ENCODE results near the gene CADPS2.

GRCh38 chr7:122883049-122883680 lies 3.1 kb downstream of the CADPS2 start:
- no peak for TF ChIP-seq CTCF (IDR thresholded peaks at IDR 0.05)
- no peak for TF ChIP-seq POLR2AphosphoS5 (IDR thresholded peaks at IDR 0.05)
- TF ChIP-seq POLR2A (IDR thresholded peaks at IDR 0.05; ENCODE audit: low read depth), result no peak
- TF ChIP-seq EP300 (IDR thresholded peaks at IDR 0.05), result no peak
